Testis (tissue), 3 donors: ENCODE measurements around the gene GOLGA6D. TPM values are rescaled to one million over a fixed set of nuclear protein-coding genes. Genes with fewer than 3 reads are reported as not detected.

ENCODE experiments used
- polyA plus RNA-seq: library from polyadenylated mRNA; stranded (reverse); fragments of 350-450 nt; fragmentation: Illumina TruSeq; extraction: RNeasy Lipid Tissue Mini Kit (QIAGEN cat#74804); gene quantifications from one replicate; pipeline ENCODE4 v1.2.3, GENCODE V29; 2014; ENCODE audit warnings: low read depth, low replicate concordance; ENCODE audit not compliant: insufficient read depth
- small RNA-seq, 2 donors: library from RNA; depleted of rRNA; stranded (forward); fragments of <200 nt; gene quantifications; one replicate each; pipeline ENCODE3, GENCODE V24; 2016
- total RNA-seq, 2 donors: library from RNA; depleted of rRNA; stranded (reverse); fragments of >200 nt; gene quantifications; one replicate each; pipeline ENCODE4 v1.2.3, GENCODE V29; 2016

Gene GOLGA6D
- total and polyA plus RNA-seq, 3 donors from 2014 or later: 13.1 to 29.8 (median 13.3) TPM

Small RNA genes within 50 kb of the gene (small RNA-seq; reads per million reads assigned to genes)
- gene AC068338.1 (0 reads per million in 2 donors), gene RN7SL327P (0 reads per million in 2 donors), gene RN7SL489P (0 reads per million in 2 donors)

Other genes with a start within 250 kb of the GOLGA6D start
- gene C15orf39, start 81.0 kb upstream of the GOLGA6D start, total RNA-seq: 100 to 1,000 TPM; 167 to 168 TPM
- 321 TPM for gene C15orf39, start 81.0 kb upstream of the GOLGA6D start, polyA plus RNA-seq
- 10 to 100 TPM in 1 of 2 donors, 1 to 10 TPM in 1; 9.1 to 16.1 TPM for gene GOLGA6C, start 24.5 kb upstream of the GOLGA6D start, total RNA-seq
- 15.1 TPM for gene GOLGA6C, start 24.5 kb upstream of the GOLGA6D start, polyA plus RNA-seq
- gene COMMD4, start 53.2 kb downstream of the GOLGA6D start, total RNA-seq: 100 to 1,000 TPM in 1 of 2 donors, 10 to 100 TPM in 1; 92.7 to 110 TPM
- gene COMMD4, start 53.2 kb downstream of the GOLGA6D start, polyA plus RNA-seq: 165 TPM
- gene NEIL1, start 64.2 kb downstream of the GOLGA6D start, total RNA-seq: 10 to 100 TPM; 19.8 to 30.2 TPM
- 12.9 TPM for gene NEIL1, start 64.2 kb downstream of the GOLGA6D start, polyA plus RNA-seq
- 100 to 1,000 TPM; 256 to 343 TPM for gene MAN2C1, start 85.8 kb downstream of the GOLGA6D start, total RNA-seq
- 171 TPM for gene MAN2C1, start 85.8 kb downstream of the GOLGA6D start, polyA plus RNA-seq
- 100 to 1,000 TPM in 1 of 2 donors, 10 to 100 TPM in 1; 95.0 to 100 TPM for gene SIN3A, start 168.9 kb downstream of the GOLGA6D start, total RNA-seq
- 65.9 TPM for gene SIN3A, start 168.9 kb downstream of the GOLGA6D start, polyA plus RNA-seq